Right cardiac atrium (tissue), 5 donors: ENCODE results near the gene FMNL3. TPM values are rescaled to one million over a fixed set of nuclear protein-coding genes. Genes with fewer than 3 reads are reported as not detected.
A peak's percentile ranks its signal among the peaks of the same experiment; 100 is the strongest.
"Not testable (repeated sequence)": the region's sequence is repeated elsewhere in the genome, so short reads cannot be mapped to it uniquely, and the experiment has no call there.

Experiments used
- ATAC-seq, 2 donors: fragments of 200-7000 bp; cut with Tn5 transposase; one replicate each; pipeline versions ENCODE4 v1.8.0 to v1.9.1; 2020; ENCODE audit warnings: moderate library complexity in 2 of 2, mild to moderate bottlenecking in 1 of 2
- DNase-seq, 3 donors: peaks; one replicate each; pipeline ENCODE4 v3.0.0-alpha.2; 2020
- H3K27ac ChIP-seq: one replicate; pipeline ENCODE4 v1.5.1; 2013; ENCODE audit warnings: mild to moderate bottlenecking, low read length, control low read depth, moderate library complexity
- H3K27me3 ChIP-seq: one replicate; pipeline ENCODE4 v1.6.1; 2013; ENCODE audit not compliant: control insufficient read depth, insufficient read depth
- H3K4me1 ChIP-seq: one replicate; pipeline ENCODE4 v1.6.1; 2013; ENCODE audit warnings: low read length; ENCODE audit not compliant: control insufficient read depth, insufficient read depth
- H3K4me3 ChIP-seq: one replicate; pipeline ENCODE4 v1.5.1; 2013; ENCODE audit warnings: low read length, control low read depth
- H3K9me3 ChIP-seq: one replicate; pipeline ENCODE4 v1.6.1; 2013; ENCODE audit warnings: low read length; ENCODE audit not compliant: control insufficient read depth
- WGBS: extraction: QIAGEN DNeasy Blood & Tissue Kit; methylation state at CpG from one replicate; pipeline ENCODE4 v1.1.7; 2013; 5-methylcytosine and 5-hydroxymethylcytosine counted together
- intact Hi-C, 4 donors: fragments of 100-400 bp; cut with DNase I; formaldehyde crosslinking; loops; one replicate each; pipeline versions ENCODE4 v1.11.0 to v1.14.0; 2022 to 2023
- polyA plus RNA-seq: library from polyadenylated mRNA; stranded (reverse); fragments of 200-250 nt; gene quantifications from one replicate; pipeline ENCODE4 v1.2.3, GENCODE V29; 2013
- total RNA-seq, 4 donors: library from RNA; stranded (reverse); fragmentation: NEBNext Ultra II Directional; extraction: Animal tissue kit (Norgen Biotek cat#: 25700); gene quantifications; one replicate each; pipeline ENCODE4 v1.2.1, GENCODE V29; 2021
- donor health status: healthy with polysubstance abuse.
- donor health status: DM: no; HTN: yes; CAD: no.
- donor health status: DM: no; HTN: no; CAD: no.
- donor health status: DM: no; HTN: yes; CAD: no; lungs with severe emphysema.
- donor health status: DM: yes; HTN: yes; CAD: no.

FMNL3 gene
- total and polyA plus RNA-seq, 5 donors, result 7.0 to 19.0 (median 11.8) TPM

- 70% methylated on average over 5 of the region's 5 CpGs for WGBS
- no peak overlapping the region for H3K4me3 ChIP-seq
- H3K27ac ChIP-seq, result no peak overlapping the region
- H3K4me1 ChIP-seq, result peaks cover 1% of the 10 kb centered on the region
- no peak for DNase-seq
- no peak for ATAC-seq
- intact Hi-C loops, result no loop called here
- H3K9me3 ChIP-seq, result no peaks in the 10 kb centered on the region
- no peaks in the 10 kb centered on the region for H3K27me3 ChIP-seq
Observed at GRCh38 chr12:49616533-49617219, 90.5 kb downstream of the FMNL3 start.

DNA sequence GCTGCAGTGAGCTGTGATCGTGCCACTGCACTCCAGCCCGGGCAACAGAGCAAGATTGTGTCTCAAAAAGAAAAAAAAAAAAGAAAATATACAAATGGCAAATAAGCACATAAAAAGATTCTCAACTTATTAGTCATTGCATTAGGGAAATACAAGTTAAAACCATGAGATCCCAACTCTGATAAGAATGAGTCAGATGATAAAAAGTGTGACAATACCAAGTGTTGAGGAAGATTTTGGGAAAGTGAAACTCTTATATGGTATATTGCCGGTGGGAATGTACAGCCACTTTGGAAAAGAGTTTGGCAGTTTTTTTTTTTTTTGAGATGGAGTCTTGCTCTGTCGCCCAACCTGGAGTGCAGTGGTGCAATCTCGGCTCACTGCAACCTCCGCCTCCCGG is 91.5 kb downstream of the FMNL3 start:
- 95% methylated on average over 7 of the region's 7 CpGs for WGBS
- DNase-seq, result no peak
- Histone ChIP-seq H3K4me3 (no peak overlapping the region), H3K9me3 (no peaks in the 10 kb centered on the region), H3K27me3 (no peaks in the 10 kb centered on the region), H3K4me1 (no peaks in the 10 kb centered on the region), H3K27ac (no peak overlapping the region)
- ATAC-seq, result no peak
- intact Hi-C loops, result no loop called here

DNA sequence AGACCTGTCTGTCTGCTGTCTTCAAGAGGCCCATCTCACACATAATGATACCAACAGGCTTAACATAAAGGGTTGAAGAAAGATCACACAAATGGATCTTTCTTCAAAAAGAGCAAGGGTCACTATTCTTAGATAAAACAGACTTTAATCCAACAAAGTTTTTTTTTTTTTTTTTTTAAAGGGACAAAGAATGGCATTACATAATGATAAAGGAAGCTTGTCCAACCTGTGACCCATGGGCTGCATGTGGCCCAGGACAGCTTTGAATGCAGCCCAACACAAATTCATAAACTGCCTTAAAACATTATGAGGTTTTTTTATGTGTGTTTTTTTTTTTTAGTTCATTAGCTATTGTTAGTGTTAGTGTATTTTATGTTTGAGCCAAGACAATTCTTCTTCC is 95.0 kb downstream of the FMNL3 start:
- H3K27me3 ChIP-seq, result no peaks in the 10 kb centered on the region
- H3K27ac ChIP-seq, result no peak overlapping the region
- DNase-seq, result no peak
- no peaks in the 10 kb centered on the region for H3K9me3 ChIP-seq
- no peak overlapping the region for H3K4me3 ChIP-seq
- ATAC-seq, result no peak
- no peaks in the 10 kb centered on the region for H3K4me1 ChIP-seq
- intact Hi-C loops, result no loop called here

- 97% methylated on average over 4 of the region's 4 CpGs for WGBS
- H3K27me3 ChIP-seq, intact Hi-C loops, ATAC-seq, H3K4me1 ChIP-seq, H3K9me3 ChIP-seq, H3K4me3 ChIP-seq, H3K27ac ChIP-seq, DNase-seq: not testable (repeated sequence)
Observed at GRCh38 chr12:49610785-49611184, 96.4 kb downstream of the FMNL3 start.

DNA sequence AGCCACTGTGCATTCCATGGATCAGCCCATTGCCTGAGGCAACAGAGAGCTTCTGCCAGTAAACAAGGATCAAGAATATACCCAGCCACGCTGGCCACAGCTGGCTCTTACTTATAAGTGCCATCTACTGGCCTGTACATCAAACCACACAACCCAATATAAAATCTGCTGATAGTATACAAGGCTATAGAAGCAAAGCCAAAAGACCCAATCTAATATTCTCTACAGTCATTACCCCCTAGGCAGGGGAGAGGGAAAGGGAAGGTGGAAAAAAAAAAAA is 97.4 kb downstream of the FMNL3 start:
- no peaks in the 10 kb centered on the region for H3K9me3 ChIP-seq
- no peak overlapping the region for H3K27ac ChIP-seq
- DNase-seq (no peak), ATAC-seq (no peak)
- H3K4me3 ChIP-seq, result no peak overlapping the region
- no peaks in the 10 kb centered on the region for H3K4me1 ChIP-seq
- no peaks in the 10 kb centered on the region for H3K27me3 ChIP-seq
- intact Hi-C loops, result no loop called here
- WGBS, result 65% methylated on average over 1 of the region's 1 CpG

GRCh38 chr12:49609059-49609874 is 97.9 kb downstream of the FMNL3 start:
- Histone ChIP-seq H3K4me1 (no peaks in the 10 kb centered on the region), H3K9me3 (no peaks in the 10 kb centered on the region), H3K4me3 (no peak overlapping the region), H3K27me3 (no peaks in the 10 kb centered on the region), H3K27ac (no peak overlapping the region)
- DNase-seq (no peak), ATAC-seq (peak; percentile 26 to 31)
- 94% methylated on average over 2 of the region's 2 CpGs for WGBS
- intact Hi-C loops, result no loop called here

- H3K4me3 ChIP-seq, H3K27ac ChIP-seq, H3K9me3 ChIP-seq, H3K4me1 ChIP-seq, intact Hi-C loops, ATAC-seq, DNase-seq, H3K27me3 ChIP-seq: not testable (repeated sequence)
- 96% methylated on average over 4 of the region's 4 CpGs for WGBS
Observed at GRCh38 chr12:49605539-49605938, 101.7 kb downstream of the FMNL3 start, which contains the start of gene FAM186B. TSS of gene FAM186B (minus strand) at chr12:49605639. CDS start at chr12:49605477, 162 bp downstream.

DNA sequence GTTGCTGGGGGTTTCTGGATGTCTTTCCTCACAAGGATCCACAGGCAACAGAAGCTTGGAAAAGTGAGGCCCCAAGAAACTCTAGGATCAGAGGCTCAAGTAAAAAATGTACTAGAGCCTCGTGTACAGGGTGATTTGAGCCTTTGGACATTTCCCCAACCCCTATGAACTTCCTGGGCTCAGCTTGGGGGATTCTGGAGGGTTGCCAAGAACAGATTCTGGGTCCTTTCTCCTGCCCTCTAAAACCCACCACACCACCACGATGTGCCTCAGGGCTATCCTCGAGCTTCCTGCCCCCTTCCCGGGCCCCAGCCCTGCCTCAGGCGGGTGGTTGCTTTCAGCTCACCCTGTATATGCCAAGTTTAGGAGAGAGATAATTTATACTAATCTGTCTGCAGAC is 102.3 kb downstream of the FMNL3 start:
- WGBS, result 54% methylated on average over 5 of the region's 5 CpGs
- Histone ChIP-seq H3K27me3 (no peaks in the 10 kb centered on the region), H3K27ac (no peak overlapping the region), H3K4me3 (no peak overlapping the region), H3K9me3 (no peaks in the 10 kb centered on the region), H3K4me1 (no peaks in the 10 kb centered on the region)
- DNase-seq (no peak), ATAC-seq (no peak)
- intact Hi-C loops, result no loop called here

DNA sequence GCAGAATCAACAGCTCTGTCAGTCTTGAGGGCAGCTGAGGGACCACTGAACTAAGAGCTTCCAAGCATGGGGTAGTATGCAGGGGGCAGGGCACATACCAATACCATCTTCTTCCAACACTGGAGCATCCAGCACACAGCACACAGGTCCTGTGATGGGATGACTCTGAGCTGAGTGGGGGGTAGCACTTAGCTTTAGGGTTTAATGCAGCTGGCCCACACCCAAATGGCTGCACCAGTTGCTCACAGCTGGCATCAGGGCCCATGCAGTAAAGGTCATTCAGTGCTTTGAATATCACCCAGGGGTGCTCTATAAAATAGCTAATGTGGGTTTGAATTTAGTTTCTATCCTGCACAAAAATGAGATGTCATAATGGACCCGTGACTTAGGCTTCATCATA is 103.5 kb downstream of the FMNL3 start:
- intact Hi-C loops, result no loop called here
- Histone ChIP-seq H3K27me3 (no peaks in the 10 kb centered on the region), H3K4me1 (no peaks in the 10 kb centered on the region), H3K27ac (no peak overlapping the region), H3K9me3 (no peaks in the 10 kb centered on the region), H3K4me3 (no peak overlapping the region)
- 86% methylated on average over 1 of the region's 1 CpG for WGBS
- DNase-seq, result no peak
- no peak for ATAC-seq

DNA sequence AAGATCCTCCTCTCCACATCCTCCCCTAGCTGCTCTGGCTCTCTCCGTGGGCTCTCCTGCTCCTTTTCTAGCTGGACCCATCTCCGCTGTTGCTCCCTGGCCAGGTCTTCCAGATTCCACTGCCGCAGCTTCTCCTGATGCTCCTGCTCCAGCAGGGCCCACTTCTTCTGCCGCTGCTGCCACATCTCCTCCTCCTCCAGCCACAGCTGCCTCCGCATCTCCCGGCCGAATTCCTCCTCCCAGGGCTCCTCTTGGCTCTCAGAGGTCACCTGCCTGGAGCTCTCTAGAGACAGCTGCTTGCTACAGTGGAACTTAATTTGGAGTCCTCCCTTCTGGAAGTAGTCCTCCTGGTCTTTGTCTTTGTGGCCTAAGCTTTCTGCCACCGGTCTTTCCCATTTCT is 107.2 kb downstream of the FMNL3 start:
- Histone ChIP-seq H3K27ac (no peak overlapping the region), H3K4me3 (no peak overlapping the region), H3K4me1 (no peaks in the 10 kb centered on the region), H3K27me3 (no peaks in the 10 kb centered on the region), H3K9me3 (no peaks in the 10 kb centered on the region)
- DNase-seq, result no peak
- WGBS, result 93% methylated on average over 8 of the region's 8 CpGs
- intact Hi-C loops, result no loop called here
- ATAC-seq, result no peak

DNA sequence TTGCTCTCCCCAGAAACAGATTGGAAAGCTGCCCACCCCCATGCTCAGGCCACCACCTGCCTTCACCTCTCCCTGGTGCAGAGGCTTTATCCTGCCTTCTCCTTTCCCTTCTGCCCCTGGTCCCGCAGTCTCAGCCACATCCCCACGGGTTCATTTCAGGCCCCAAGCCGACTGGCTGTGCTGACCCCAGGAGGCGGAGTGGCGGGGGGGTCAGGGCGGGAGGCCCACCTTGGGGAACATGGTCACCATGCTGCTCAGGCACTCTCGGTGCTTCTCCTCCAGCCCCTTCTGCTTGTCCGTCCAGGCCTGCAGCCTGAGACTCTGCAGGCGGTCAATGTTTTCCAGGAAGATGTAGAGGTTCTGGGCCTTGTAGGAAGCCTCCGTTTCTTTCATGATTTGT is 108.7 kb downstream of the FMNL3 start:
- ATAC-seq, result no peak
- no peak for DNase-seq

More for the DNA sequence above, 108.7 kb downstream of the FMNL3 start:
- intact Hi-C loops, result no loop called here
- H3K4me1 ChIP-seq, result no peaks in the 10 kb centered on the region
- no peak overlapping the region for H3K27ac ChIP-seq
- H3K27me3 ChIP-seq, result no peaks in the 10 kb centered on the region
- H3K9me3 ChIP-seq, result no peaks in the 10 kb centered on the region
- 83% methylated on average over 10 of the region's 10 CpGs for WGBS
- no peak overlapping the region for H3K4me3 ChIP-seq
